Dermis blood vessel endothelial cell (primary cell): ENCODE data around the gene MAG. TPM values are rescaled to one million over a fixed set of nuclear protein-coding genes. Genes with fewer than 3 reads are reported as not detected.

Experiments
- DNase-seq: peaks from one replicate; pipeline ENCODE4 v3.0.0; 2010
- total RNA-seq: library from RNA; depleted of rRNA; stranded (reverse); fragments of >200 nt; gene quantifications from 2 replicates; pipeline ENCODE4 v1.2.3, GENCODE V29; 2014

Gene MAG
- total RNA-seq, 1 donor from 2014 or later, result not detected

GRCh38 chr19:35265126-35265899 lies 26.6 kb upstream of the MAG start:
- no peak for DNase-seq

GRCh38 chr19:35265900-35266519 lies 26.0 kb upstream of the MAG start:
- DNase-seq, result no peak

DNA sequence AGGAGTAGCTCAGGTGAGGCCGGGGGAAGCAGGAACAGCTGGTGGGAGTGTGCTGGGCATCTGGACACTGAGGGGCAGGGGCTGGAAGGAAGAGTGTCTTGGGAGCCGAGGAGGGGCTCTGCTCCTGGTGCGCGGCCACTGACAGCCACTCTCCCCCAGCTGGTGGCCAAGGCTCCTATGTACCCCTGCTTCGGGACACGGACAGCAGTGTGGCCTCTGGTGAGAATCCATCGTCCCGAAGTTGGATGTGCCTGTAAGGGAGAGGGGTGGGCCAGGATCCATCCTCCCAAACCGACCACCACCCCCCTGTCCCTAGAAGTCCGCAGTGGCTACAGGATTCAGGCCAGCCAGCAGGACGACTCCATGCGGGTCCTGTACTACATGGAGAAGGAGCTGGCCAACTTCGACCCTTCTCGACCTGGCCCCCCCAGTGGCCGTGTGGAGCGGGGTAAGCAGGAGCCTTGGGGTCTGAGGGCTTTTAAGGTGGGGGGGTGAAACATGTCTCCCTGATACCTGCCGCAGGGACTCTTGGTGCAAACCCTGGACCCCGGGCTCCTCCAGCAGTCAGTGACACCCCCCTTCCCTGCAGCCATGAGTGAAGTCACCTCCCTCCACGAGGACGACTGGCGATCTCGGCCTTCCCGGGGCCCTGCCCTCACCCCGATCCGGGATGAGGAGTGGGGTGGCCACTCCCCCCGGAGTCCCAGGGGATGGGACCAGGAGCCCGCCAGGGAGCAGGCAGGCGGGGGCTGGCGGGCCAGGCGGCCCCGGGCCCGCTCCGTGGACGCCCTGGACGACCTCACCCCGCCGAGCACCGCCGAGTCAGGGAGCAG lies 25.2 kb upstream of the MAG start:
- peak; percentile 21 for DNase-seq

GRCh38 chr19:35267353-35267817 lies 24.6 kb upstream of the MAG start:
- DNase-seq, result peak; percentile 54

DNA sequence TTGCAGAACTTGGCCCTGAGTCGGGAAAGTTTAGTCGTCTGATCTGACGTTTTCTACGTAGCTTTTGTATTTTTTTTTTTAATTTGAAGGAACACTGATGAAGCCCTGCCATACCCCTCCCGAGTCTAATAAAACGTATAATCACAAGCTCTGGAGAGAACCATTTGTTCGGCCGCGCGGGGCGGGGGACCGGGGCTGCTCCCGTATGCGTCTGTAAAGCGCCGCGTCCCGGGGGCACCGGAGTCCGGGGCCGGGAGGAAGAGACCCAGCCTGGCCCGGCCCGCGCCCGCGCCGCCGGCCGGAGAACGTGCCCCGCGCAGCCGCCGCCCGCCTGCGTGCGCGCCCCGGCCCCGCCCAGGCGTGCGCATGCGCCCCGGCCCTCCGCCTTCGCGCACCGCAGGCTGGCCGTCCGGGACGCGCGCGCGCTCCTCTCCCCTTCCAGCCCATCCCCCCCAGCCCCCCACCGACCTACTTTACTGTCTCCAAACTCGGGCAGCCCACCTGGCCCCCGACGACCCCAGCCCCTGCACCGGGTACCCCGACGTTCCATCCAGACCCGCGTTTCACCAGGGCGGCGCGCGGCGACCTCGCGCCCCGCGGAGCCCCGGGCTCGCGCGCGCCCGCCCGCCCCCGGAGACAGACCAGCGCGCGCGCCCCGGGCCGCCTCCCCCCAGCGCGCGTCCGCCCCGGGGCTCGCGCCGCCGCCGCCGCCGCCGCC lies 24.0 kb upstream of the MAG start:
- peak; percentile 84 for DNase-seq

GRCh38 chr19:35268536-35269437 lies 23.2 kb upstream of the MAG start, which contains the start of gene USF2:
Gene USF2, plus strand, starts transcription at chr19:35268962. Its CDS starts 140 bp downstream, at chr19:35269102.
- peak; percentile 74 for DNase-seq

- peak; percentile 90 for DNase-seq
Measured at GRCh38 chr19:35269438-35270117, 22.4 kb upstream of the MAG start.

DNA sequence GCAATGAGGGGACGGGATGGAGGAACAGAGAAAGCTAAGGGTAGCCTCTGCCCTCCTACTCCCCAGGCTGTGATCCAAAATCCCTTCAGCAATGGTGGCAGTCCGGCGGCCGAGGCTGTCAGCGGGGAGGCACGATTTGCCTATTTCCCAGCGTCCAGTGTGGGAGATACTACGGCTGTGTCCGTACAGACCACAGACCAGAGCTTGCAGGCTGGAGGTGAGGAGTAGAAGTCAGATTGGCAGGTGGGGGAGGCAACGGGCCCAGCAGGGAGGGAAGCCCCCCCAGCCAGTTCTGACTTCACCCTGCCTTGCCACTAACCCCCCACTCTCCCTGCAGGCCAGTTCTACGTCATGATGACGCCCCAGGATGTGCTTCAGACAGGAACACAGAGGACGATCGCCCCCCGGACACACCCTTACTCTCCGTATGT lies 21.6 kb upstream of the MAG start:
- DNase-seq, result no peak

DNA sequence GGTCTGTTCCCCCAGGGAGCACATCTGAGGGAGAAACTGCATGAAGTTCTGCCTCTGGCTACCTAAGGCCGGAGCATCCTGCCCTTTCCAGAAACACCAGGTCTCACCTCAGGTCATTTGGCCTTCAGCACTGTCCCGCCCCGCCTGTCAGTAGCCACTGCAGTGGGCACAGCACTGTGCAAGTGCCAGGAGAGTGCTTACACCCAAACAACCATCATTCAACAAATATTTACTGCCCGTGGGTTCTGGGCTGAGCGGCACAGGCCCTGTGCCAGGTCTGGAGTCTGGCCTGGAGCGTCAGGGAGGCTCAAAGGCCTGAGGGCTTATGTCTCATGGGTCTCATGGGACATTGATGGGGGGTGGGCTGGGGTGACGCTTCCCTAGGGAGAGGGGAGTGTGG lies 20.4 kb upstream of the MAG start:
- DNase-seq, result no peak

GRCh38 chr19:35272122-35272719 lies 19.7 kb upstream of the MAG start:
- no peak for DNase-seq

DNA sequence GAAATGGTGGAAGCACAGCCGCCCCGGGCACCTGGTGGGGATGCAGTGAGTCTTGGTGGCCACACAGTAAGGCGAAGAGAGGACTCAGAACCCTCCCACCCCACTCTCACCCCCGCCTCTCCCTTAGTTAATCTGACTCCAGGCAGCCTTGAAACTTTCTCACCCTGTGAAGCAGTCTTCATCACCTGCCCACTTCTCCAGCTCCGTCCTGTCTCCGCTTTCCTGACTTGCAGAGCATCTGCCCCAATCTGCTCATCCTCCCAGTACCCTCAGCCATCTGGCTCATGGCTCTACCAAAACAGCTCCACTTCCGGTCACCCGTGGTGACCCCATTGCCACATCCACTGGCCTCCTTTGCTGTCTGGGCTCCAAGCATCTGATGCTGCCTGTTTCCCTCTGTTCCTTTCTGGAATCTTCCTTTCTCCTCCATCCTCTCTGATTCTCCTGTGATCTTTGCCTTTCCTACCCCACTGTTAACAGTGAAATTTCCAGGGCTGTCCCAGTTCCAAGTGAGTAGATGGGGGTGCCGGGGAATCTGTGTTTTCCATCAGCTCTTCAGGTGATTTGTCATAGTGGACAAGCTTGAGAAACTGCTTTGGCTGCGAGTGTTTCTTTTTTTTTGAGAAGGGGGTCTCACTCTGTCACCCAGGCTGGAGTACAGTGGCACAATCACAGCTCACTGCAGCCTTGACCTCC lies 18.9 kb upstream of the MAG start:
- DNase-seq, result no peak

DNA sequence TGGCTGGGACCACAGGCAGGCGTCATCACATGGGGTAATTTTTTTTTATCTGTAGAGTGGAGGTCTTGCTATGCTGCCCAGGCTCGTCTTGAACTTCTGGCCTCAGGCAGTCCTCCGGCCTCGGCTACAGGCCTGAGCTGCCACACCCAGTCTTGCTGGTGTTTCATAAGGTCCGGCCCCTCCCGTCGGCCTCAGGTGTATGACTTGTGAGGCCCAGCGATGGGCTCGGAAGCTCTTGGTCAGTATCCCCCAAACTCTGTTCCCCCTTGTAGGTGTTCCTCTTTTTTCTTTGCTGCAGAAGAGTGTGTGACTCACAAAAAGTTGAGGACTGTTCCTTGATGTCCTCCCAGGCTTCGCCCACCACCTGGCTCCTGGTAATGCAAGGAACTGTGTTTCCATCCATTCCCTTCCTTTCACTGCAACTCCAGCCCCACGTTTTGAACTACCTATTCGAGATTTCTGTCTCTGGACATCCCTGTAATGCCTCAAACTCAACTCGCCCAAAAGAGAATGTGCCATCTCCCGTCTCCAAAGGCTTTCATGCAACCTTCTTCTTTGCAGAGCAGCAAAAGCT lies 18.2 kb upstream of the MAG start:
- no peak for DNase-seq

GRCh38 chr19:35274323-35274722 lies 17.6 kb upstream of the MAG start:
- DNase-seq, result no peak

- no peak for DNase-seq
Measured at GRCh38 chr19:35276706-35277281, 15.2 kb upstream of the MAG start.

DNA sequence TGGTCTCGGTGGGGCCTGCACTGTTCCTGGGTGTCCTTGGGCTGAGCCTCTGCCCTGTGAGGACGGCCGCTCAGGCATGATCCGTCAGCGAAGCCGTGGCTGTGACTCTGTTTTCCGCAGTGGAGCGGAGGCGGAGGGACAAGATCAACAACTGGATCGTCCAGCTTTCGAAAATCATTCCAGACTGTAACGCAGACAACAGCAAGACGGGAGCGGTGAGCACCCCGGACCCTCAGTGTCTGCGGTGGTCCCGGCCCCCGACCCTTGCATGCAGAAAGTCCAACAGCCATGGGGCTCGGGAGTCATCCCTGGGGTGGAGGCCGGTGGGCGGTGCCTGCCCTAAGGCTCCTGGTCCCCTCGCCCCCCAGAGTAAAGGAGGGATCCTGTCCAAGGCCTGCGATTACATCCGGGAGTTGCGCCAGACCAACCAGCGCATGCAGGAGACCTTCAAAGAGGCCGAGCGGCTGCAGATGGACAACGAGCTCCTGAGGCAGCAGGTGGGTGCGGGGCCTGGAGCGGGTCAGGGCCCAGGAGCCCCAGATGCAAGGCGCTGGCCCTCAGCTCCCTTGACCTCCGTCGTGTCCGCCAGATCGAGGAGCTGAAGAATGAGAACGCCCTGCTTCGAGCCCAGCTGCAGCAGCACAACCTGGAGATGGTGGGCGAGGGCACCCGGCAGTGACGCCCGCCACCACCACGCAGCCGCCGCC lies 13.2 kb upstream of the MAG start:
- no peak for DNase-seq

DNA sequence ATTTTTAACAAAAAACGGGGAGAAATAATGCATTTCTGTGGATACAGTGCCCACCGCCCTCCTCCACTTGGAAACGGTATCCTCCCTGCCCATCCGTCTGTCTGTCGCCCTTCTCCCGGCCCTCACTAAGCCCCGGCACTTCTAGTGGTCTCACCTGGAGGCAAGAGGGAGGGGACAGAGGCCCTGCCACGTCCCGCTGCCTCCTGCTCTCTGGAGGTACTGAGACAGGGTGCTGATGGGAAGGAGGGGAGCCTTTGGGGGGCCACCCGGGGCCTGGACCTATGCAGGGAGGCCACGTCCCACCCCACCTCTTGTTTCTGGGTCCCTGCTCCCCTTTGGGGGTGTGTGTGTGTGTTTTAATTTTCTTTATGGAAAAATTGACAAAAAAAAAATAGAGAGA lies 12.6 kb upstream of the MAG start:
- no peak for DNase-seq

- DNase-seq, result no peak
Measured at GRCh38 chr19:35279985-35280821, 11.8 kb upstream of the MAG start.
